HG02623 (cell line): ENCODE measurements around the gene NBR1.
"Not testable (repeated sequence)": the region's sequence is repeated elsewhere in the genome, so short reads cannot be mapped to it uniquely, and the experiment has no call there.

Source experiments
- ATAC-seq: cut with Tn5 transposase; IDR thresholded peaks from one replicate; pipeline ENCODE4 v1.9.1; 2021; ENCODE audit warnings: moderate library complexity; ENCODE audit not compliant: unreplicated experiment

The NBR1 gene, protein sequence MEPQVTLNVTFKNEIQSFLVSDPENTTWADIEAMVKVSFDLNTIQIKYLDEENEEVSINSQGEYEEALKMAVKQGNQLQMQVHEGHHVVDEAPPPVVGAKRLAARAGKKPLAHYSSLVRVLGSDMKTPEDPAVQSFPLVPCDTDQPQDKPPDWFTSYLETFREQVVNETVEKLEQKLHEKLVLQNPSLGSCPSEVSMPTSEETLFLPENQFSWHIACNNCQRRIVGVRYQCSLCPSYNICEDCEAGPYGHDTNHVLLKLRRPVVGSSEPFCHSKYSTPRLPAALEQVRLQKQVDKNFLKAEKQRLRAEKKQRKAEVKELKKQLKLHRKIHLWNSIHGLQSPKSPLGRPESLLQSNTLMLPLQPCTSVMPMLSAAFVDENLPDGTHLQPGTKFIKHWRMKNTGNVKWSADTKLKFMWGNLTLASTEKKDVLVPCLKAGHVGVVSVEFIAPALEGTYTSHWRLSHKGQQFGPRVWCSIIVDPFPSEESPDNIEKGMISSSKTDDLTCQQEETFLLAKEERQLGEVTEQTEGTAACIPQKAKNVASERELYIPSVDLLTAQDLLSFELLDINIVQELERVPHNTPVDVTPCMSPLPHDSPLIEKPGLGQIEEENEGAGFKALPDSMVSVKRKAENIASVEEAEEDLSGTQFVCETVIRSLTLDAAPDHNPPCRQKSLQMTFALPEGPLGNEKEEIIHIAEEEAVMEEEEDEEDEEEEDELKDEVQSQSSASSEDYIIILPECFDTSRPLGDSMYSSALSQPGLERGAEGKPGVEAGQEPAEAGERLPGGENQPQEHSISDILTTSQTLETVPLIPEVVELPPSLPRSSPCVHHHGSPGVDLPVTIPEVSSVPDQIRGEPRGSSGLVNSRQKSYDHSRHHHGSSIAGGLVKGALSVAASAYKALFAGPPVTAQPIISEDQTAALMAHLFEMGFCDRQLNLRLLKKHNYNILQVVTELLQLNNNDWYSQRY

DNA sequence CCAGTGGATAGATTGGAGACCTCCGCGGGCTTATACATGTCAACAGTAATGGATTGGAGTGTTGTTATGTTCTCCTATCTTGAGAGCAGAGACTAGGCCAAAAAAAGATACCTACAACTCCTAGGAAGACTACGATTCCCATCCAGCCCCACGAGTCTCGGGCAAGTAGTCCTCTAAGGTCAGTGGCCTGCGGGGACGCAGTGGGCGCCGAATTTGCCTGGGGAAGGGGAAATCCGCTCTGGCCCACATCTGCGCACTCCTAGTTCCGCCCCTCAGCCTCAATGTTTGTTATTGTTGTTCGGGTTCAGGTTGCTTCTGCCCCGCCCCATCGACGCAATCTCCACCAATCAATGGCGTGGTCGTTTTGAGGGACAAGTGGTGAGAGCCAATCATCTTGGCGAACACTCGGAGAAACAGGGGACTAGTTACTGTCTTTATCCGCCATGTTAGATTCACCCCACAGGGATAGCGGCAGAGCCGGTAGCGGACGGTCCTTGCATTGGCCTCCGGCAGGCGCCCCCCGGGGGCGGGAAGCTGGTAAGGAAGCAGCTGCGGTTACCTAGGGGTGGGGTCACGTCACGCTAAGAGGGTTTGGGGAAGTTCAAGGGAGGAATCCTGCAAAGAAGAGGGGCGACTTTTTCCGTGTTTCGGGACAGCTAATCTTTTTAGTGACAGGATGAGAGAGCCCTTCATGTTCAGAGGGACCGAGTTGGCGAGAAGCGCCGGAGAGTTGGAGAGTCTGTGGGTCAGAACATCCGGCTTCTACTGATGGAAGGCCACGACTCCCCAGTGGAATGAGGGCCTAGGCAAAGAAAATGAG lies at the start of gene NBR1:
NBR1 (plus strand) TSS at position 449 of the 820 bp plus-strand sequence. CDS start 4,586 bp downstream, outside the sequence.
- ATAC-seq, result peak; percentile 61

GRCh38 chr17:43125133-43125966 lies 45.7 kb upstream of the NBR1 start, which contains the start of gene BRCA1:
BRCA1 (minus strand) TSS chr17:43125364; CDS start chr17:43124096, 1,268 bp downstream.
- ATAC-seq, result peak; percentile 96

GRCh38 chr17:43125967-43126910 lies 44.8 kb upstream of the NBR1 start:
- ATAC-seq, result no peak

GRCh38 chr17:43126911-43127290 lies 44.1 kb upstream of the NBR1 start:
- ATAC-seq, result no peak

GRCh38 chr17:43127333-43127876 lies 43.6 kb upstream of the NBR1 start:
- ATAC-seq, result not testable (repeated sequence)

DNA sequence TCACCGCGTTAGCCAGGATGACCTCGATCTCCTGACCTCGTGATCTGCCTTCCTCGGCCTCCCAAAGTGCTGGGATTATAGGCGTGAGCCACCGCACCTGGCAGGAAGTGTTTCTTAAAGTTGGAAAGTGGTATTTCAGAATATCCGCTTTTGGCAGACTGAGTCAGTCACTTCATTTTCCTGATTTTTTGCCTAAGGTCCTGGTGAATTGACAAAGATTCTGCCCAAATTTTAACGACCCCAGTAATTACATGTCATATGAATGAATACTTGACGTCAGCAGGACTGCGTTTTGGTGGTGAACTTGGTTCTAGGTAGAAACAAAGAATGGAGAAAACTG lies 41.4 kb upstream of the NBR1 start:
- no peak for ATAC-seq

GRCh38 chr17:43132117-43132516 lies 38.9 kb upstream of the NBR1 start:
- no peak for ATAC-seq

GRCh38 chr17:43133439-43133838 lies 37.6 kb upstream of the NBR1 start:
- ATAC-seq, result not testable (repeated sequence)

- ATAC-seq, result no peak
Measured at GRCh38 chr17:43134774-43135453, 36.1 kb upstream of the NBR1 start.

GRCh38 chr17:43135454-43135819 lies 35.6 kb upstream of the NBR1 start:
- no peak for ATAC-seq

GRCh38 chr17:43136574-43136973 lies 34.4 kb upstream of the NBR1 start:
- not testable (repeated sequence) for ATAC-seq

- ATAC-seq, result not testable (repeated sequence)
Measured at GRCh38 chr17:43138531-43138930, 32.5 kb upstream of the NBR1 start.

DNA sequence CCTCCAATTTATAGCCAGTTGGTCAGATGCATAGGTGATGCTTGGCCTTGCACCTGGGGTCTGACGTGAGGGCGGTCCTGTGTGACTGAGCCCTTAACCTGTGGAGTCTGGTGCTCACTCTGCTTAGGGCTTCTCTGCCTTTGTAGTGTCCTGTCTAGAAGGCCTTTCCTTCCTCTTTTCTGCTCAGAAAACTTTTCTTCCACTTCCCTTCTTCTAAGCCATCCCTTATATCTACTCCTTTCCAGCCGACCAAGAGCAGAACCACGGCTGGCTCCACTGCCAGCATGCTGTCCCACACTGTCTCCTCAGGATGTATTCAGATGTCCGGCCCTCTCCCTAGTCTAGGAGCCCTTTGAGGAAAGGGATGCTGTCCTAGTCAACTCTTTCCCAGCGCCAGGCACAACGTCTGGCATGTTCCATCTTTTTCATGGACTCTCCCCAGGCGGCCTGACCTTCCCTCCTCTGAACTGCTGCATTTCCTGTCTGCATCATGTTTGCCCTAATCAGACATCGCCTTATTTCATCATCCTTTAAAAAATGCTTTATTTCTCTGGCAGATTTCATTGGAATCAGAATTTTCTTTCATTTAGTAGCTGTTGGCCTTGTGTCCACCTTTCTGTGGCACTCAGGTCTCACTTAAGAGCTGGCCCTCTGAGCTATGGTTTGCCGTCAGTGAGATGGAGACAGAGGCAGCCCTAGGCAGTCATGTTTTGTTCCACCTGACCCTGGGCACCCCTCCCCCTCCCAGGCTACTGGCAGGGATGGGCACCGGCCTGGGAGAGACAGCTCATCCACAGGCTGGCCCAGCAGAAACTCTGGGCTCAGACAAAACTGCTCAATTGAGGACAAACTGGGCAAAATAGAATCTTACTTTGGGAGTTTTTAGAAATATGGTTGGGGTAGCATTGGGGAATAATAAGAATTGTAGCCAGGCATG lies 30.4 kb upstream of the NBR1 start:
- no peak for ATAC-seq

- ATAC-seq, result no peak
Measured at GRCh38 chr17:43142153-43142552, 28.9 kb upstream of the NBR1 start.

DNA sequence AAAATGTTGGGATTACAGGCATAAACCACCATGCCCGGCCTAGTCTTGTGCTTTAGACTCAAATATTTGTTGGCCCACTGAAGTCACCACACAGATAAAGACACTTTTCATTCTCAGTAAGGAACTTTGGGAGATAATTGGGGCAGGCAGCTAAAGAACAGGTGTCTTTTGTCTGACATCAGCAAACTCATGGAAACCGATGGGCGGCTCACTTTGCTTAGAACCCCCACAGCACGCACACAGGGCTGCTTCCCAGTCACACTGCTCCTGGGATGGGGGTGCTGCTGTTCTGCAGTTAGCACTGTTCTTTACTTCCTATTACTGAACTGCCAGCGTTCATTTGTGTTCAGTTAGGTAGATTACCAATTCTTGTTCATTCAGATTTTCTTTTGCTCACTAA lies 27.8 kb upstream of the NBR1 start:
- ATAC-seq, result no peak

DNA sequence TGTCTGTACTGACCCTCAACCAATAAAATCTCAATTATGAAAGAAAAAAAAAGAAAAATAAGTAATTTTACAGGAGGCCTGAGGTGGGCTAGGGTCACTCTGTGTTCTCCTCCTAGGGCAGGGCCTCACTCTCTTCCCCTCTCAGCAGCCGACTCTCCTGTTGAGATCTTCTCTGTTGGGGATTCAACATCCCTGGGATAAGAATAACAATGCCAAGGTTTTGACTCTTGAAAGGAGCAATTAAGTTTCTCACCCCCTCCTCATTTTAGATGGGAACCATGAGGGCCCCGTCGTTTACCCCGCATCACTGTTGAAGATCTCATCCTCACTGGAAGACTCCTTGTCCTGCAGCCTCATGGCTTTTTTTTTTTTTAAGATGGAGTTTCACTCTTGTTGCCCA lies 24.4 kb upstream of the NBR1 start:
- ATAC-seq, result no peak

DNA sequence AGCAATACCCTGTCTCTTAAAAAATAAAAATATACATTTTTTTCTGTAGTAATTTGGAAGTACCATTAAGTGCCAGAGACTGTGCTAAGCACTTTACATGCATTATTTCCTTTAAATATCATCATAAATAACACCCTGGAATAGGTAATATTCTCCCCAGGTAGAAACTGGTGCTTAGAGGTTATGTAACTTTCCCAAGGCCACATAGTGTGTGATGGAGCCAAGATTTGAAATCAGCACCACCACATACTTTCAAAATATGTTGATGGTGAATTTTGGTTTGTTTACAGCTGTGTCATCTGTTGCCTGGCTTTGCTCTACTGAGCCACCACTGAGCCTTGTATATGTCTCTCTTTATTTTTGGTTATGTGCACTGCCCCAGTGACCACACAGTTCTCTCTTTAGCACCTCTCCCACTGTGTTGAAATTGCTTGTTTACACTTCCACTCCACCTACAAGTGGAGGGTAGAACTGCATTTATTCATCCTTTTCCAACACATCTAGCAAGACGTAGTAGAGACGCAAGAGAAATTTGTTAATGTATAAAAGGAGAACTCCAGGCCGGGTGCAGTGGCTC lies 19.0 kb upstream of the NBR1 start:
- ATAC-seq, result no peak
